Kidney glomerular epithelial cell (primary cell): Measurements from ENCODE around the gene GRAMD4.

Source experiments
- DNase-seq: peaks from one replicate; lab custom pipeline; 2025; lab: John Stamatoyannopoulos, UW

GRAMD4 gene

GRCh38 chr22:46693634-46694415, 73.6 kb downstream of the GRAMD4 start:
- DNase-seq = no peak

- no peak for DNase-seq
Measured at GRCh38 chr22:46694416-46695170, 74.4 kb downstream of the GRAMD4 start.

GRCh38 chr22:46695346-46696228, 75.4 kb downstream of the GRAMD4 start:
- DNase-seq = no peak

DNA sequence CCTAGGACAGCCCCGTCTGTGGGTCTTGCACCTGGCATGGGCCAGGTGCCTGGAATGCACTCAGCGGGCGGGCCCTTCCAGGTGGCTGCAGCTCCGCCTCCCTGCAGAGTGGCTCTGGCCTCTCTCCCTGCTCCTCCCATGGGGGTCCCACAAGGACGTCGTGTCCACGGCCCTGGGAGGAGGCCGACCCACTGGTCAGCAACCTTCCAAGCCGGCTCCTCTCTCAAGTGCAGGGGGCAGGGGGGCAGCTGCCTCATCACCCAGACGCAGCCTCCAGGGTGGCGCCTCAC, 76.0 kb downstream of the GRAMD4 start:
- DNase-seq = no peak

GRCh38 chr22:46696614-46697013, 76.4 kb downstream of the GRAMD4 start:
- no peak for DNase-seq

DNA sequence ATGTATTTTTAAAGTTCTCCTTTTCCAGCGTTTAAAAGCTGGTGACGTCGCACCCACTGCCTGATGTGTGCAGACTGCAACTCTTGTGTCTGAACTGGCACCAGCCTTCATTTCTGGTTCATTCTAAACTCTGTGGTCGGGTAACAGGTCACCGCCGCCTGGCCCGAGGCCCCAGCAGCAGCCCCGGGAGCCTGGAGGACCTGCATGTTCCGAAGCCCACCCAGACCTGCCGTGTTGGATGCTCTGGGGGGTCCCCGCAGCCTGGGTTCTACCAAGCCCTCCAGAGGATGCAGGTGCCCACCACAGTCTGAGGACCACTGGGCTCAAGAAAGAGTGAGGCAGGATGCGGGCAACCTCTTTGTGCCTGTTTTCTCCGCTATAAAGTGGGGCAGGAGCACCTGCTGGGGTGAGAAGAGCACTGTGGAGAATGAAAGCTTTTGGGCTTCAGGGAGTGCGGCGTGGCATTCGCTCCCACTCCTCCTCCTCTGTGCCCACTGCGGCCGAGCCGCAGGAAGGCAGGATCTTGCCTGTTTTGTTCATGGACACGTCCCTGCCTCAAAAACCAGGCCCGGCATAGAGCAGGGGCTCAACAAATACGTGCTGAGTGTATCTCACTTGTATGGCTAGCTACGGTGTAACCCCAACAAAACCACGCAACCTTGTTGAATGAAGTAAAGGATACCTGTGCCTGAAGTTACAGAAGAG, 77.8 kb downstream of the GRAMD4 start:
- DNase-seq = no peak

- no peak for DNase-seq
Measured at GRCh38 chr22:46699091-46699490, 78.9 kb downstream of the GRAMD4 start.

DNA sequence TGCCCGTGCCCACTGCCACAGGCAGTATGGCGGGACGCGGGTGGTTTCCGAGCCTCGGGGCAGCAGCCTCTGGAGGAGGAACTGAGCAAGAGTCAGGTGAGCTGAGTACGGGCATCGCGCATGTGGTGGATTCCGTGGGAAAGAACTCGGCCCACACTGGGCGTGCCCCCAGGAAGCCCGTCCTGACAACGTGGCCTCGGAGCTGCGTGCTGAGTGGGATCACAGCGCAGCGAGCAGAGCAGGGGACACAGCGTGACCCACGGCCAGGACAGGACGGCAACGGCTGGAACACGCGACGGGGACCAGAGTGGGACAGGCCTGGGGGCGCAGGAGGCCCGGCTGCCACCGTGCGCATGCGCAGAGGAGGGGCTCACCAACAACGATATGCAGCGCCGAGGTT, 81.1 kb downstream of the GRAMD4 start:
- DNase-seq = no peak

GRCh38 chr22:46703171-46703995, 83.2 kb downstream of the GRAMD4 start:
- DNase-seq = no peak

DNA sequence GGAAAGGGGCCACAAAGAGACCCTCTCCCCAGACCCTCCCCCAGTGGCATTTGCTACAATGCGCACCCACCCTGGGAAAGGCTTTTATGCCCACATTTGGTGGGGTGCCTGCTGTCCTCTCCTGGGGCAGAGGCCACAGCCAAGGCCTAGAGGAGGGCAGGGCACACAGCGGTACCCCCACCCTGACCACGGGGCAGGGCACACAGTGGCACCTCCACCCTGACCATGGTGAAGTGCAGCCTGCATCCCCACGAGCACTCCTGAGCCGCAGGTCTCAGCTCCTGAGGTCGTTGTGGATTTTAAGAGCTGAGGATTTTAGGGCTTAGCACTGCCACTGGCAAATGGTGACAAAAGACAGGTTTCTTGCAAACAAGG, 83.8 kb downstream of the GRAMD4 start:
- no peak for DNase-seq

DNA sequence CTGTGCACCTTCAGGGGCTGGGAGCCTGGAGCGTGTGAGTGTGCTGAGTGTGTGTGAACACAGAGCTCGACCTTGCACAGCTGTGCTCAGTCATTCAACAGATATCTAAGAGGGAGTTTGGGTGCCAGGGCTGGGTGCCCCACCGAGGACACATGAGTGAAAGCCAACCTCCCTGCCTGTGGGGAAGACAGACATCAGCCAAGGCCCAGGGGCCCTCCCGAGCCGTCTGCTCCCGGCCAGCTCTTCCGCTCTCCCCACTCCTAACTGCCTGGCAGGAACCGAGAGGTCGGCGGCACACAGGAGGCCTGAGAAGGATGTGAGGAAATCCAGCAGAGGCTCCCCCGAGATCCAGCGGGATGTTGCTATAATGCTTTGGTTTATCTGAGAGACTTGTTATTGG, 85.9 kb downstream of the GRAMD4 start:
- DNase-seq = no peak

- no peak for DNase-seq
Measured at GRCh38 chr22:46707305-46707704, 87.1 kb downstream of the GRAMD4 start.

GRCh38 chr22:46707827-46708570, 87.8 kb downstream of the GRAMD4 start:
- no peak for DNase-seq

DNA sequence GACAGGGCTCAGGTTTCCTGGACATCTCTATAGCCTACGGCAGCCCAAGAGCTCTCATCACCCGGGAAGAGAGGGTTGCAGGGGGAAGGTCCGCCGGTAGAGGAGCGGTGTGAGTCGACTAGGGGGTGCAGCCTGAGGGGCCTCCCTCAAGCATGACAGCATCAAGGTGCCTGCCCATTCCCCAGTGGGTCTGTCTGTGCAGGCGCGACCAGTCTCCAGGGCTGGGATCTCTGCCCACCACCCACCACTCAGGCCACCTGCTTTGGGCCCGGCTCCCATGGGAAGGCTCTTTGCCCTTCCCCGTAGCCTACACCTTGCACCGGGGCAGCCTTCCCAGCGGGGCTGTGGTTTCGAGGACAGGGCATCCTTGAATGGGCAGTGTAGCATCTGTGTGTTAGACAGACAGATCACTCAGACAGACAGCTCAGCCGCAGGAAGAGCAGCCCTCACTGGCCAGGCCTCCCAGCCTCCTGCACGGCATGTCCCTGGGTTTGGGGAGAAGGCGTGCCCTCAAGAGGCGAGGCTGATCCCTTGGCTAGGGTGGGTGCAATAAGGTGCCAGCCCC, 88.7 kb downstream of the GRAMD4 start:
- no peak for DNase-seq

- no peak for DNase-seq
Measured at GRCh38 chr22:46710806-46711205, 90.6 kb downstream of the GRAMD4 start.

DNA sequence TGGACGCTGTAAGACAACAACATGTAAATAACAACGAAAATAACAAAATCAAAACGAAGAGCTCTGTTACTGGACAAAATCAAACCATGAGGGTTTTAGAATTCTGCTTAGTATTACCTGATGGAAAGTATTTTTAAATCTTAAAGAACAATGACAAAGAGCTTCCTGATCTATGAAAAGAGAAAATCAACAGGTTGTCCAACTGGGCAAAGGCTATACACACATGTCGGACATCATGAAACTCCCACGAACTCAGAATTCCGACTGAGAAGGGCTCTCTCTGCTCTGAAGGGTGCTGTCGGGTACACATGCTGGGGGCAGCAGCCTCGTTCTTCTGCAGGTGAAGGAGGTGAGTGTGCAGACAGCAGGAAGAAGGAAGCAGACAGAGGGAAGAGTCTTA, 92.1 kb downstream of the GRAMD4 start:
- no peak for DNase-seq

DNA sequence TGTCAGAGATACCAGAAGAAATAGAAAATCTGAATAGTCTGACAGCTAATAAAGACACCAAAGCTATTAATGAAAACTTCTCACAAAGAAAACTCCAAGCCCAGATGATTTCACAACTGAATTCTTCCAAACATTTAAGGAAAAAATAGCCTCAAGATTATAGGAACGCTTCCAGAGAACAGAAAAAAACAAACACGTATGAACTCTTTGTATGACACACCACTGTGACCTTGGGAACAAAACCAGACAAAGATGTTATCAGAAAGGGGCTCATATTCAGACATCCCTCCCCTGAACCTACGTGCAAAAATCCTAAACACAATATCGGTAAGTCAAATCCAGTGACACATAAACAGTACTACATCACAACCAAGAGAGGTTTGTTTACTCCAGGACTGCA, 94.4 kb downstream of the GRAMD4 start:
- no peak for DNase-seq

DNA sequence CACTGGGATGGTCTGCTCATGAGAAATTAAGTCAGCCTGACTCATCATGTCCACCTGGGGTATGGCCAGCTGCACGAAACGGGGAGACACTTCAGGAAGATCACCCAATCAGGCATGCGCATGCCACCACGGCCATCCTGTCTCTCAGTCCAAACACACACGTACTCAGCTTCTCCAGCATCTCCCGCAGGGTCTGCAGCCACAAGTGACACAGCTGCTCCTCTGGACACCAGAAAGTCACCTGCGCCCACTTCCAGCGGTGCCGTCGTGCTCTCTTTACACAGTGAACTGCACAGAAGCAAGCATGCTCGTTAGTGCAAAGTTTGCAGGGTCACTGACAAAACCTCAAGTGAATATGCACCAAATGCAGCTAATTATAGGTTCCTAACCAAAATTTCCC, 99.7 kb downstream of the GRAMD4 start:
- no peak for DNase-seq

DNA sequence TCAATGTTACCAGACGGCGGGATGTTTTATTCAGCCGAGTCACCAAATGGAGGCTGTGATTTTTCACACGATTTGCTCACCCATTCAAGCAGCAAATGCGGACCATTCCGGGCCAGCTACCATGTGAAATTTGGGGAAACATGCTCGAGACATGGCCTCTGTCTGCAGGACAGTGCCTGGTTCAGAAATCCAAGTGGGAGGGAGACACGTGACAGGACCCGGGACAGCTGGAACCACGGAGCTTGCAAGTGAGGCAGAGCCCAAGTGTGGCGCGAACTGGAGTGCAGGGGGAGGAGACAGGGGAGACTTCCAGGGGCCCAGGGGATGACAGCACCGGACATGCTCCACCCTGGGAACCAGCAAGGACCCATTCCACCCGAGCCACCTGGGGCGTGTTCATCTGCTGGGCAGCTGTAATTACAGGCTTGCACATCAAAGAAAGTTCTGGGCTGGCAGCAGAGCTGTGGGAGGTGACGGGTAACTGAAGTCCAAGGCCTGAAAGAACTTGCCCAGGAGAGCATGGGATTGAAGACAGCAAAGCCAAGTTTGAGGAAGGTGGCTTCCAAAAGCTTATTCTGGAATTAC, 101.4 kb downstream of the GRAMD4 start:
- DNase-seq = no peak

GRCh38 chr22:46723882-46724281, 103.7 kb downstream of the GRAMD4 start:
- DNase-seq = no peak
